GM13976 (cell line): Measurements from ENCODE around the gene NLRC5.

Experiments
- DNase-seq: peaks from one replicate; pipeline ENCODE4 v3.0.0; 2012; ENCODE audit warnings: low spot score
- CTCF ChIP-seq: IDR thresholded peaks from 2 replicates; pipeline ENCODE4 v1.5.1; 2012; ENCODE audit warnings: borderline replicate concordance, mild to moderate bottlenecking; ENCODE audit not compliant: insufficient read depth; ENCODE audit errors: extremely low read depth, missing control alignments, control extremely low read depth
- in situ Hi-C: fragments of 300-500 bp; cut with MboI; formaldehyde crosslinking; loops from one replicate; pipeline ENCODE4 v1.12.0; 2022; ENCODE audit warnings: low sequenced_read_pairs, mixed read lengths, inconsistent platforms; ENCODE audit not compliant: unreplicated experiment

Gene NLRC5

GRCh38 chr16:56944954-56945839, 44.2 kb upstream of the NLRC5 start:
- in situ Hi-C loops: no loop called here
- no peak for DNase-seq

DNA sequence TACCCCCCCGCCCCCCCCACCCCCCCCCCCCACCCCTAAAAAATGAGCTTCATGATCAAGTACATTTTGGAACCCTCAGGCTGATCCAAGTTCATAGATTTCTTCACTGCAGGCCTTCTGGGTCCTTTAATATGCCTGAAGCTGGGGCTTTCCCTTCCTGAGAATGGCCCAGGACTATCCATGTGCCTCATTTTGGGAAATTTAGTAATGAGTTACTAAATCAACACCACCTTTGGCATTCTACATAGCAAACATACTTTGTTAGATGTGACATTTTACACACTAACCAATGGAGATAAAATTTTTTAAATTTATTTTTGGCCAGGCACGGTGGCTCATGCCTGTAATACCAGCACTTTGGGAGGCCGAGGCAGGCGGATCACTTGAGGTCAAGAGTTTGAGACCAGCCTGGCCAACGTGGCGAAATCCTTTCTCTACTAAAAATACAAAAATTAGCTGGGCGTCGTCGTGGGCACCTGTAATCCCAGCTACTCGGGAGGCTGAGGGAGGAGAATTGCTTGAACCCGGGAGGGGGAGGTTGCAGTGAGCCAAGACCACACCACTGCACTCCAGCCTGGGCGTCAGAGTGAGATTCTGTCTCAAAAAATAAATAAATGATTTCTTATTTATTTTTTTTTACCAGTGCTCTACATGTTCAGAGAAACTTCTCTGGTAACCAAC, 43.4 kb upstream of the NLRC5 start:
- no peak for DNase-seq
- TF ChIP-seq CTCF: no peak
- in situ Hi-C loops: no loop called here

More at GRCh38 chr16:56944954-56945839, 44.2 kb upstream of the NLRC5 start:
- no peak for TF ChIP-seq CTCF

- DNase-seq: no peak
- in situ Hi-C loops: no loop called here
- TF ChIP-seq CTCF: no peak
Measured at GRCh38 chr16:56946767-56947603, 42.4 kb upstream of the NLRC5 start.

DNA sequence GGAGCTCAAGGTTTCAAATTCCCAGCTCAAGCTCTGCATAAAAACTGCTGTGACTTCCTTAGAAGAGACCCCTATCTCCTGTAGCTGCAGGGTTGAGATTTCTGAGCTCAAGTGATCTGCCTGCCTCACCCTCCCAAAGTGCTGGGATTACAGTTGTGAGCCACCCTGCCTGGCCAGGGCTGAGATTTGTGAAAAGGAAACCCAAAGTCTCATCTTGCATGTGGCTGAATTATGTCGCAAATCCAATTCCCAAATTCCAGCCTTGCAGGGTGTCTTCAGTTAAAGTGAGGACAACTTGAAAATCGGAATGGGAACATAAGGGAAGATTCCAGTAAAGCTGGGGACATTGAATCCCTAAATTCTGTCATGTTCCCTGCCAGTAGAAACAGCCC, 41.8 kb upstream of the NLRC5 start:
- in situ Hi-C loops: no loop called here

GRCh38 chr16:56948234-56948633, 41.1 kb upstream of the NLRC5 start:
- TF ChIP-seq CTCF: no peak
- in situ Hi-C loops: no loop called here
- no peak for DNase-seq

More for the DNA sequence above, 41.8 kb upstream of the NLRC5 start:
- TF ChIP-seq CTCF: no peak
- DNase-seq: no peak

DNA sequence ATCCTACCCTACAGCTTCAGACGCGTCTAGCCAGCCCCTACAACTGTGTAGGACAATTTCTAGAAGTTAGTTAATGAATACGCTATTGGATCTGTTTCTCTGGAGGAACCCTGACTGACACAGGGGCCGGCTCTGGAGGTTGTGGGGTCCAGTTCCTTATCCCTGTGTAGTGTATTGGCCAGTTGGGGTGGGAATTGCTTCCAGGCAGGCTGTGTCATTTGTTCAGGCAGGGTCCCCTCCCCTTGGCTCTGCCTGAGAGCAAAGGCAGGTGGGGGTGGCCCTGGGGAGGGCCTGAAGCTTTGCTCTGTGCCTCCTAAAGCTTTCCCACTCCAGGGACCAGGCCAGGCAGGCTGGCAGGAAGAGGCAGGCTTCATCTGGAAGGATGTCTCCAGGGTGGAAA, 39.3 kb upstream of the NLRC5 start:
- in situ Hi-C loops: loop anchor here (5.0 kb wide), 1 partner anchor 83 kb away; the partner anchor contains the start of gene SLC12A3
- no peak for TF ChIP-seq CTCF
- DNase-seq: no peak
